ENCODE measurements around the gene C6orf89. TPM values are rescaled to one million over a fixed set of nuclear protein-coding genes. Genes with fewer than 3 reads are reported as not detected.

The C6orf89 gene
- total RNA-seq, 4 donors from 2014 or later, result 18.6 to 34.9 (median 23.1) TPM

GRCh38 chr6:36955136-36955535, 69.4 kb downstream of the C6orf89 start:
- intact Hi-C loops (cut with DNase I), result no loop called here
- Histone ChIP-seq H3K4me1 (peaks cover 0 to 17% (median 7%) of the 10 kb centered on the region in 3 donors), H3K9me3 (no peaks in the 10 kb centered on the region), H3K27ac (peak overlapping the region in 1 of 4 donors; percentile 4), H3K27me3 (no peaks in the 10 kb centered on the region), H3K36me3 (no peaks in the 10 kb centered on the region), H3K4me3 (peak overlapping the region in 1 of 4 donors; percentile 13)
- WGBS, 2 donors, result 38 to 59% methylated on average over 5 to 6 of the region's 6 CpGs
- TF ChIP-seq CTCF (IDR thresholded peaks at IDR 0.05) (no peak), POLR2A (IDR thresholded peaks at IDR 0.05) (no peak)
- DNase-seq, result no peak

DNA sequence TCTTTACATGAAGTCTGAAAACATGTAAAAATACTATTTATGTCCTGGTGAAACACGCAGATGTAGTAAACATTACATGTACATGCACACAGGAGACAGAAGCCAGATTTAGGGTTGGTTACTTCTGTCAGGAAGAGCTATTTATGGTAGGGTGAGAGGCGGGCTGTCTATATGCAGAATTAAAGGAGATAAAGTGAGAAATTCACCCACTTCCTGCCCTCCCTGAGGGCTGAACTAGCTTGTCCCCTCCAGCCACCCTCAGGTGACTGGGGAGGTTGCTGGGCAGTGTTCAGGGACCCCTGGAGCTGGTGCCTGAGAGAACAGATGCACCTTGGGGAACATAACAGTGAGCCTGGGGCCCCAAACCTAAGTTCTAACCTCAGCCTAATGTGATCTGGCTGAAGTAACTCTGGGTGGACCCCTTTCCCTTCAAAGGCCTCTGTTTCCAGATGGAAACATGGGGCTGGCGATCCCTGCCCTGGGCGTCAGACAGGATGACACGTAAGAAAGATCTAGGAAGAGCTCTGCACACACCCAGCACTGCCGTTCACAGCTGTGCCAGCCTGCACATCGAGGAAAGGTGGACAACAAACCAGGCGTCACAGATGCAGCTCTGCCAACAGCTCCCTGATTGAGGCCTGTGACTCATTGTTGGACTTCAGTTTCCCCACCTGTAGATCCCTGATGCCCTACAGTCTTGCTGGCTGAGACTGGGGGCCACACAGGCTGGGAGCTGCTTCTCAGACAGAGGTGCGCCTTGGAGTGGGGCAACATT, 70.1 kb downstream of the C6orf89 start:
- no peak for DNase-seq
- no peak for TF ChIP-seq POLR2A (IDR thresholded peaks at IDR 0.05)
- TF ChIP-seq CTCF (IDR thresholded peaks at IDR 0.05), result no peak
- peaks cover 0 to 24% (median 7%) of the 10 kb centered on the region in 3 donors for H3K4me1 ChIP-seq
- intact Hi-C loops (cut with DNase I), result no loop called here
- no peak overlapping the region for H3K4me3 ChIP-seq
- H3K27ac ChIP-seq, result peak overlapping the region in 1 of 4 donors; percentile 4
- no peaks in the 10 kb centered on the region for H3K27me3 ChIP-seq
- no peaks in the 10 kb centered on the region for H3K9me3 ChIP-seq
- WGBS, 2 donors, result 47 to 58% methylated on average over 2 of the region's 9 CpGs
- no peaks in the 10 kb centered on the region for H3K36me3 ChIP-seq

DNA sequence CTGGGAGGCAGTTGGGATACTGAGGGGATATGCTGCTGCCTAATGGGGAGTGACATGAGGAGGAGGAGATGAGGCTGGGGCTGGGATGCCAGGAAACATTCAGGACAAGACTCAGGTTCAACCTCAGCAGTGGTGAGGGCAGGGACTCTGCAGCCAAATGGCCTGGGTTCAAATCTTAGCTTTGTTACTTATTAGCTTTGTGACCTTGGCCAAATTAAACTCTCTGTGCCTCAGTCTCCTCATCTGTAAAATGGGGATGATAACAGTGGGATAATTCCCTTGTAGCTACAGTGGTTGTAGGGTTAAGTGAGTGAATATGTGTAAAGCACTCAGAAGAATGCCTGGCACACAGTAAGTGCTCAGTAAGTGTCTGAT, 70.7 kb downstream of the C6orf89 start:
- intact Hi-C loops (cut with DNase I), result no loop called here
- peaks cover 0 to 26% (median 7%) of the 10 kb centered on the region in 3 donors for H3K4me1 ChIP-seq
- H3K27ac ChIP-seq, result no peak overlapping the region

DNA sequence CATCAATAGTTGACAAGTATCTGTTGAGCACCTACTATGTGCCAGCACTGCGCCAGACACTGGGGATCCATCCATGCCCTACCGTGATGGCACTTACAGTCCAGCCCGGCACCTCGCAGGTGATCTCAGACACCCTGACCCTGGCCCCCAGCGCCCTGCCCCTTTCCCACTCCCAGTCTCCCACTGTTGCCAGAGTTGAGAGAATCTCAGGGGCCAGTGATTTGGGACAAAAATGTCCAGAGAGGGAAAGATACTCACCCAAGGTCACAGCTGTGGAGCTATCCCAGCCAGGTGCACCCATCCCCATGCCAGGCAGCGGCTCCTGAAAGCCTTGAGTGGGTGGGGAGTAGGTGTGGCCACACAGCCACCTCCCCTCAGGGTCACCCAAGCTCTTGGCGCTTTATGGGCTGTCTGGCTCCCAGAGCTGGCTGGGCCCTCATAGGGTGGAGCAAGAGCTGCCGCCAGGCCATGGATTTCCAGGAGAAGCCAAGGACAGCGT, 72.1 kb downstream of the C6orf89 start:
- H3K4me3 ChIP-seq, result no peak overlapping the region
- H3K9me3 ChIP-seq, result no peaks in the 10 kb centered on the region
- no peaks in the 10 kb centered on the region for H3K36me3 ChIP-seq
- TF ChIP-seq CTCF (IDR thresholded peaks at IDR 0.05) (no peak), POLR2A (IDR thresholded peaks at IDR 0.05) (no peak)
- H3K27ac ChIP-seq, result no peak overlapping the region
- intact Hi-C loops (cut with DNase I), result no loop called here
- peaks cover 0 to 26% (median 7%) of the 10 kb centered on the region in 3 donors for H3K4me1 ChIP-seq
- no peak for DNase-seq
- H3K27me3 ChIP-seq, result no peaks in the 10 kb centered on the region
- WGBS, 2 donors, result 86 to 96% methylated on average over 4 to 8 of the region's 9 CpGs

More for the DNA sequence above, 70.7 kb downstream of the C6orf89 start:
- DNase-seq, result no peak
- Histone ChIP-seq H3K9me3 (no peaks in the 10 kb centered on the region), H3K4me3 (no peak overlapping the region), H3K27me3 (no peaks in the 10 kb centered on the region), H3K36me3 (no peaks in the 10 kb centered on the region)
- no peak for TF ChIP-seq POLR2A (IDR thresholded peaks at IDR 0.05)
- TF ChIP-seq CTCF (IDR thresholded peaks at IDR 0.05), result no peak

DNA sequence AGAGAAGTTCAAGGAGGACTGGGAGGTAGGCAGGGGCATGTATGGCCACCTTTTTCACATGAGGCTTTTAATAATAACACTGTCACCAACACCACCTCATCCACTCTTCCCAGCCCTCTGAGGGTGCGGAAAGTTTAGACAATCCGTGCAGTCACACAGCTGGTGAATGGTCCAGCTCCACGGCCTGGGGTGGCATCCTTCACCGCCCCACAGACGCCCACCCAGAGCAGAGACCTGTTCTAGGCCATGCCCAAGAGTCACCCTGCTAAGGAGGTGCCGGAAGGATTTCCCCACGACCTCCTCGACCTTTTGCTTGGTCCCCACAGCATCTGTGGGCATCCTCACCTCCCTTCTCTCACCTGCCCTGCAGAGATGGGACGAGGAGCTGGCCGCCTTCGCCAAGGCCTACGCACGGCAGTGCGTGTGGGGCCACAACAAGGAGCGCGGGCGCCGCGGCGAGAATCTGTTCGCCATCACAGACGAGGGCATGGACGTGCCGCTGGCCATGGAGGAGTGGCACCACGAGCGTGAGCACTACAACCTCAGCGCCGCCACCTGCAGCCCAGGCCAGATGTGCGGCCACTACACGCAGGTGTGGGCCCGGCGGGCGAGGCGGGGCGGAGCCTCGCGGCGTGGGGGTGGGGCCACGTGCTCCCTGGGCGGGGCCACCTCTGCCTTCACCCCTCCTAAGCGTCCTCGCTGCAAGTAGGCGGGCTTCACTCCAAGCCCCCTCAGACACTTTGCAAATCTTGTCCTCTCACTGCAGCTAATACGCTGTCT, 73.2 kb downstream of the C6orf89 start:
- Histone ChIP-seq H3K4me1 (peaks cover 6 to 35% (median 7%) of the 10 kb centered on the region in 3 donors), H3K4me3 (no peak overlapping the region), H3K36me3 (no peaks in the 10 kb centered on the region), H3K27me3 (no peaks in the 10 kb centered on the region), H3K9me3 (no peaks in the 10 kb centered on the region), H3K27ac (no peak overlapping the region)
- WGBS, 2 donors, result 94 to 97% methylated on average over 5 to 9 of the region's 44 CpGs
- no peak for DNase-seq
- no peak for TF ChIP-seq POLR2A (IDR thresholded peaks at IDR 0.05)
- TF ChIP-seq CTCF (IDR thresholded peaks at IDR 0.05), result no peak
- intact Hi-C loops (cut with DNase I), result no loop called here

Measured in esophagus squamous epithelium (tissue), 5 donors.